ENCODE data around the gene TMEM44.

TMEM44 gene

GRCh38 chr3:194592798-194593752, 40.1 kb downstream of the TMEM44 start:
- no peak for ATAC-seq (replicated peaks)
- Mint-ChIP-seq H3K4me1 (ENCODE audit: low read depth in 2 of 2) (peaks cover 4 to 6% of the 10 kb centered on the region in 2 donors), H3K27me3 (no peaks in the 10 kb centered on the region), H3K27ac (no peak overlapping the region), H3K36me3 (ENCODE audit: insufficient read depth) (no peaks in the 10 kb centered on the region), H3K4me3 (no peak overlapping the region), H3K9me3 (no peaks in the 10 kb centered on the region)
- no peak for DNase-seq

DNA sequence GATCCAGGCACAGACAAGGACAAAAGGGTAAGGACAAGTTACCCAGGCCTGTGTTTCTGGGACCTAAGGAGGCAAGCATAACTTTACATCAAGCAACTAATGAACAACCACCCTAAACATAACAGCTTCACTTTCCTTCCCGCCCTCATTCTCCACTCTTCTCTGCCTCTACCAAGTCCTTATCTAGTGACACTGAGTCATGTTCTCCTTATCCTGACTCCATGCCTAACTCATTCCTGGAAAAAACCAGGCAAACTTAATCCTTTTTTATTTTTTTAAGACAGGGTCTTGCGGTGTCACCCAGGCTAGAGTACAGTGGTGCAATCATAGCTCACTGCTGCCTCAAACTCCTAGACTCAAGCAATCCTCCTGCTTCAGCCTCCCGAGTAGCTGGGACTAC, 44.5 kb downstream of the TMEM44 start:
- peaks cover 9 to 14% of the 10 kb centered on the region in 2 donors for H3K4me1 Mint-ChIP-seq (ENCODE audit: low read depth in 2 of 2)
- no peak for ATAC-seq (replicated peaks)
- peaks cover 14% of the 10 kb centered on the region for H3K36me3 Mint-ChIP-seq (ENCODE audit: insufficient read depth)
- DNase-seq = no peak
- no peaks in the 10 kb centered on the region for H3K27me3 Mint-ChIP-seq
- no peak overlapping the region for H3K4me3 Mint-ChIP-seq
- peaks cover 0 to 8% of the 10 kb centered on the region in 2 donors for H3K9me3 Mint-ChIP-seq
- H3K27ac Mint-ChIP-seq = no peak overlapping the region

GRCh38 chr3:194588236-194588635, 45.0 kb downstream of the TMEM44 start:
- no peaks in the 10 kb centered on the region for H3K27me3 Mint-ChIP-seq
- ATAC-seq (replicated peaks) = no peak
- peaks cover 9 to 14% of the 10 kb centered on the region in 2 donors for H3K4me1 Mint-ChIP-seq (ENCODE audit: low read depth in 2 of 2)
- peaks cover 0 to 8% of the 10 kb centered on the region in 2 donors for H3K9me3 Mint-ChIP-seq
- H3K27ac Mint-ChIP-seq = no peak overlapping the region
- H3K36me3 Mint-ChIP-seq (ENCODE audit: insufficient read depth) = peaks cover 19% of the 10 kb centered on the region
- no peak overlapping the region for H3K4me3 Mint-ChIP-seq
- DNase-seq = no peak

GRCh38 chr3:194587438-194587931, 45.7 kb downstream of the TMEM44 start:
- H3K27ac Mint-ChIP-seq = peak overlapping the region in 1 of 2 donors; percentile 9
- H3K36me3 Mint-ChIP-seq (ENCODE audit: insufficient read depth) = peaks cover 21% of the 10 kb centered on the region
- no peak for DNase-seq

GRCh38 chr3:194586836-194587235, 46.4 kb downstream of the TMEM44 start:
- Mint-ChIP-seq H3K36me3 (ENCODE audit: insufficient read depth) (peaks cover 25% of the 10 kb centered on the region), H3K27me3 (no peaks in the 10 kb centered on the region), H3K4me1 (ENCODE audit: low read depth in 2 of 2) (peaks cover 9 to 14% of the 10 kb centered on the region in 2 donors), H3K27ac (peak overlapping the region in 1 of 2 donors; percentile 9), H3K4me3 (no peak overlapping the region), H3K9me3 (peaks cover 0 to 8% of the 10 kb centered on the region in 2 donors)
- ATAC-seq (replicated peaks) (no peak), DNase-seq (no peak)

More at GRCh38 chr3:194587438-194587931, 45.7 kb downstream of the TMEM44 start:
- Mint-ChIP-seq H3K4me3 (no peak overlapping the region), H3K4me1 (ENCODE audit: low read depth in 2 of 2) (peaks cover 9 to 14% of the 10 kb centered on the region in 2 donors), H3K9me3 (peaks cover 0 to 8% of the 10 kb centered on the region in 2 donors), H3K27me3 (no peaks in the 10 kb centered on the region)
- no peak for ATAC-seq (replicated peaks)

GRCh38 chr3:194585880-194586281, 47.3 kb downstream of the TMEM44 start:
- Mint-ChIP-seq H3K27me3 (no peaks in the 10 kb centered on the region), H3K4me3 (peak overlapping the region in 1 of 2 donors; percentile 96), H3K4me1 (ENCODE audit: low read depth in 2 of 2) (peaks cover 9 to 14% of the 10 kb centered on the region in 2 donors), H3K36me3 (ENCODE audit: insufficient read depth) (peaks cover 25% of the 10 kb centered on the region), H3K9me3 (peaks cover 0 to 8% of the 10 kb centered on the region in 2 donors), H3K27ac (no peak overlapping the region)
- no peak for DNase-seq
- no peak for ATAC-seq (replicated peaks)

GRCh38 chr3:194584866-194585265, 48.4 kb downstream of the TMEM44 start:
- Mint-ChIP-seq H3K27ac (peak overlapping the region; percentile 12 to 70), H3K27me3 (no peaks in the 10 kb centered on the region), H3K4me3 (peak overlapping the region; percentile 96 to 97), H3K36me3 (ENCODE audit: insufficient read depth) (peaks cover 25% of the 10 kb centered on the region), H3K4me1 (ENCODE audit: low read depth in 2 of 2) (peaks cover 9 to 14% of the 10 kb centered on the region in 2 donors), H3K9me3 (peaks cover 0 to 8% of the 10 kb centered on the region in 2 donors)
- ATAC-seq (replicated peaks) (no peak), DNase-seq (no peak)

- DNase-seq (peak in 1 of 3 experiments; percentile 4), ATAC-seq (replicated peaks) (no peak)
- Mint-ChIP-seq H3K4me1 (ENCODE audit: low read depth in 2 of 2) (peaks cover 9 to 14% of the 10 kb centered on the region in 2 donors), H3K27ac (peak overlapping the region; percentile 95 to 97), H3K4me3 (peak overlapping the region; percentile 96 to 97), H3K9me3 (peaks cover 0 to 8% of the 10 kb centered on the region in 2 donors), H3K36me3 (ENCODE audit: insufficient read depth) (peaks cover 25% of the 10 kb centered on the region), H3K27me3 (no peaks in the 10 kb centered on the region)
These were observed 48.9 kb downstream of the TMEM44 start for GRCh38 chr3:194584320-194584776.

DNA sequence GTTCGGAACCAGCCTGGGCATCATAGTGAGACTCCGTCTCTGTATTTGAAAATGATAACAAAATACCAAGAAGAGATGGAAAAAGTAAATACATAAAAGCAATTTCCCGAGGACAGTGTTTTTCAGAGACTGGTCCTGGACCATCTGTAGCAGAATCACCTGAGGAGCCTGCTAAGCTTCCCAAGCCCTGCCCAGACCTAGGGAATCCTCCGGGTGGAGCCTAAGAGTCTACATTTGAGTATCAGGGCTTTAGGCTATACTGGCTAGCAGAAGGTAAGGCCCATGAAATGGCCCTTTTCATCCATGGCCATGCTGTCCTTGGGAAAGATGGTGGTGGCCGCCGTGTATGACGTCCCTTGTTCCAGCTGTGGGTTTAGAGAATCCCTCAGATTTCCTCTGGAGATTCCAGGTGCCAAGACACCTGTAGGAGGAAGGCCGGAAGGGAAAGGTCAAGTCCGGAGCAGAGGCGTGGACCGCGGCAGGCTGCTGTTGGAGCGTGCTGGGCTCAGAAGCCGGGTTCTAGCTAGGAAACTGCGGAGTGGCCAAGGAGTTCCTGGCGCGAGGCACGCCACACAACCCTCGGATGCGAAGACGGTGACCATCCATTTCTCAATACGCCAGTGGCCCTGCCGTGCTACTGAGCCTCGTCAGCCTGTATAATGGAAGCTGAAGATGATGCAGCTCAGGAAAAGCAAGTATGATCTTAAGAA, 50.9 kb downstream of the TMEM44 start:
- H3K9me3 Mint-ChIP-seq = peaks cover 0 to 8% of the 10 kb centered on the region in 2 donors
- peak overlapping the region in 1 of 2 donors; percentile 26 for H3K27ac Mint-ChIP-seq
- ATAC-seq (replicated peaks) (no peak), DNase-seq (no peak)
- H3K36me3 Mint-ChIP-seq (ENCODE audit: insufficient read depth) = peaks cover 25% of the 10 kb centered on the region
- peaks cover 9 to 14% of the 10 kb centered on the region in 2 donors for H3K4me1 Mint-ChIP-seq (ENCODE audit: low read depth in 2 of 2)
- H3K4me3 Mint-ChIP-seq = peak overlapping the region; percentile 5 to 63
- peaks cover 0 to 6% of the 10 kb centered on the region in 2 donors for H3K27me3 Mint-ChIP-seq

DNA sequence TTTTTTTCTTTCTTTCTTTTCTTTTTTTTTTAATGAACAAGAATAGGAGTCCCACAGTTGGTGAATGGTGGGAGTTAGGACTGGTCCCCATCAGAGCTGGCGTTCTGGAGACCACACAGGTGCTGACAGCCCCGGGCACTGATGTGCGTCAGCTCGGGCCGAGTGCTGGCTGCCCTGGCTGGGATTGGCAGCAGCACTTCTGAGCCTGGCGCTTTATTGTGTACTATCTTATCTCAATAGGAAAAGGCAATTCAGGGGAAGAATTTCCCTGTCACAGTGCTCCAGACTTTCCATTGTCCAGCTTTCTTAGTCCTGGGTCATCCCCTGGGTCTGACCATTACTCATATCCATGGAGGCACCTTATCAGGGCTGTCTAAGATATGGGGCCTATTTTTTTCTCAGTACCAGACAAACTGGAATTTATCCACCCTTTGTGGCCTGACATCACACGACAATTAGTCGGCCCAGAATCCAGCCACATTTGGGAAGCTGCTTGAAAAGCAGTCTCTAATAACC, 54.1 kb downstream of the TMEM44 start:
- H3K9me3 Mint-ChIP-seq = peaks cover 0 to 3% of the 10 kb centered on the region in 2 donors
- H3K27ac Mint-ChIP-seq = no peak overlapping the region
- H3K27me3 Mint-ChIP-seq = peaks cover 0 to 25% of the 10 kb centered on the region in 2 donors
- H3K4me1 Mint-ChIP-seq (ENCODE audit: low read depth in 2 of 2) = peaks cover 3 to 4% of the 10 kb centered on the region in 2 donors
- no peak overlapping the region for H3K4me3 Mint-ChIP-seq
- H3K36me3 Mint-ChIP-seq (ENCODE audit: insufficient read depth) = peaks cover 14% of the 10 kb centered on the region
- DNase-seq (no peak), ATAC-seq (replicated peaks) (no peak)

DNA sequence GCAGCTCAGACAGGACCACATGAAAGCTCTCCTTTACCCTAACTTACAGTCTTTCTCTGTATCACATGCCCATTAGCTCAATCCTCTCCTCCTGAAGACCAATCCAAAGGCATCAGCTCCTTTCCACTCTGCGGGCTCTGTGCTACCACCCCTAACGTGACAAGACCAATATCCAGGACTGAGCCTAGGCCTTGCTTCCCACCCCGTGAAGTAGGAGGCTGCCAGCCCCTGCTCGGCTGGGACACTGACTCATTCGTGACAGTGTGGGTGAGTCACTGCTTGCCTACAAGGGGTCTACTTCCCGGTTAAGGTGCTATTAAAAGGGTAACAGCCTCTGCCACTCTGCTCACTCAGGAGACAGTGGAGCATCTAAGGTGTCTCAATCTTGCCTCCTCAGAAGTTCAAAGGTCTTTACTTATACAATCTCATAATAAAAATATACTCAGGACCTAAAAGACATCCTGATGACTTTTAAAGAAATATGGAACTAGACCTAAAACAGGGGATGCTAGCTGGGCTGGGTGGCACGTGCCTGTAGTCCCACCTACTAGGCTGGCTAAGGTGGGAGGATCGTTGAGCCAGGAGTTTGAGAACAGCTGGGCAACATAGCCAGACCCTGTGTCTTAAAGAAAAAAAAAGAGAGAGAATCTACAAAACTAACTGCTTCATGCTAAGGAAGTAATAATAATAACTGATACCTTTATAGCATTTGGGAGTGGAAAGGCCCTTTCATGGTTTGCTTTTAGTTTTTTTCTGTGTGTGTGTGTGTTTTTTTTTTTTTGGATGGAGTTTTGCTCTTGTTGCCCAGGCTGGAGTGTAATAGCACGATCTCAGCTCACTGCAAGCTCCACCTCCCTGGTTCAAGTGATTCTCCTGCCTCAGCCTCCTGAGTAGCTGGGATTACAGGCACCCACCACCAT, 55.0 kb downstream of the TMEM44 start:
- H3K27me3 Mint-ChIP-seq = peaks cover 7 to 34% of the 10 kb centered on the region in 2 donors
- DNase-seq (no peak), ATAC-seq (replicated peaks) (no peak)
- H3K27ac Mint-ChIP-seq = peak overlapping the region in 1 of 2 donors; percentile 42
- H3K9me3 Mint-ChIP-seq = no peaks in the 10 kb centered on the region
- no peak overlapping the region for H3K4me3 Mint-ChIP-seq
- peaks cover 6% of the 10 kb centered on the region for H3K36me3 Mint-ChIP-seq (ENCODE audit: insufficient read depth)
- no peaks in the 10 kb centered on the region for H3K4me1 Mint-ChIP-seq (ENCODE audit: low read depth in 2 of 2)

DNA sequence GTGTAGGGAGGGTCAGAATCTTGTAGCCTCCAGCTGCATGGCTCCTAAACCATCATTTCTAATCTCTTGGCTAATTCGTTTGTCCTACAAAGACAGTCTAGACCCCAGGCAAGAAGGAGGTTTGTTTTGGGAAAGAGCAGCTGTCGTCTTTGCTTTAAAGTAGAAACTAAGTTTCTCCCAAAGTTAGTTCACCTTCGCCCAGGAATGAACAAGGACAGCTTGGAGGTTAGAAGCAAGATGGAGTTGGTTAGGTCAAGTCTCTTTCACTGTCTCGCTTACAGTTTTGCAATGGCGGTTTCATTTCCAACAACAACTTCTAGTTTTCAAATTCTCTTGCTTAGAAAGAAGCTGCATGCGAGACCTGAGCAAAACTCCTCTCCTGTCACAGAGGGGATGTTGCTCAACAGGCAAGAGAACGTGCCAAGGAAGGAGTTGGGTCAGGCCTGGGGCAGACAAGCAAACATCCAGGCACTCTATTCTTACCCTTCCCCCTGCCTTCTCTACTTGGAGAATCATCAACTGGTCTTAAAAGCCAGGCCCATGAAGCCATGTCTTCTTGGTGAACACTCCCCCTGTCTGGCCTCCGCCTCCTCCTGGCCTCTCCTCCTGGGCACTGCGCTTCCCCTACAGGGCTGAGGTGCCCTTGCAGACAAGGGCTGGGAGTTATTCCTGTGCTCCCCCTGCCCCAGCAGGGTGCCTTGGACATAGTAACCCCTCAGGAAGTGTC, 57.6 kb downstream of the TMEM44 start:
- Mint-ChIP-seq H3K36me3 (ENCODE audit: insufficient read depth) (no peaks in the 10 kb centered on the region), H3K27ac (no peak overlapping the region), H3K4me3 (no peak overlapping the region), H3K9me3 (no peaks in the 10 kb centered on the region), H3K27me3 (peaks cover 26 to 60% of the 10 kb centered on the region in 2 donors), H3K4me1 (ENCODE audit: low read depth in 2 of 2) (peaks cover 0 to 5% of the 10 kb centered on the region in 2 donors)
- ATAC-seq (replicated peaks) (no peak), DNase-seq (no peak)
